IPS-18a (cell line): ENCODE measurements around the gene KCNJ14.

Experiments
- H3K27ac ChIP-seq: one replicate; pipeline ENCODE4 v1.5.1; 2013; ENCODE audit warnings: low read length
- H3K27me3 ChIP-seq: one replicate; pipeline ENCODE4 v1.6.1; 2013; ENCODE audit warnings: mild to moderate bottlenecking, low read length; ENCODE audit not compliant: control insufficient read depth, insufficient read depth
- H3K36me3 ChIP-seq: one replicate; pipeline ENCODE4 v1.6.1; 2013; ENCODE audit warnings: low read depth, low read length; ENCODE audit not compliant: control insufficient read depth
- H3K4me1 ChIP-seq: one replicate; pipeline ENCODE4 v1.6.1; 2013; ENCODE audit warnings: low read depth, low read length; ENCODE audit not compliant: control insufficient read depth
- H3K4me3 ChIP-seq: one replicate; pipeline ENCODE4 v1.5.1; 2013; ENCODE audit warnings: low read length
- H3K9ac ChIP-seq: one replicate; pipeline ENCODE4 v1.6.1; 2013; ENCODE audit warnings: mild to moderate bottlenecking, low read length, moderate library complexity
- H3K9me3 ChIP-seq: one replicate; pipeline ENCODE4 v1.6.1; 2013; ENCODE audit warnings: low read depth, low read length; ENCODE audit not compliant: control insufficient read depth

Gene KCNJ14

GRCh38 chr19:48514123-48514458, 58.7 kb downstream of the KCNJ14 start:
- Histone ChIP-seq H3K4me1 (no peaks in the 10 kb centered on the region), H3K36me3 (no peaks in the 10 kb centered on the region), H3K9me3 (no peaks in the 10 kb centered on the region), H3K27ac (no peak overlapping the region), H3K4me3 (peak overlapping the region; percentile 78), H3K27me3 (peaks cover 19% of the 10 kb centered on the region), H3K9ac (no peak overlapping the region)

- Histone ChIP-seq H3K9me3 (no peaks in the 10 kb centered on the region), H3K9ac (no peak overlapping the region), H3K36me3 (no peaks in the 10 kb centered on the region), H3K27me3 (peaks cover 15% of the 10 kb centered on the region), H3K27ac (no peak overlapping the region), H3K4me3 (no peak overlapping the region), H3K4me1 (no peaks in the 10 kb centered on the region)
Measured at GRCh38 chr19:48516536-48516935, 61.2 kb downstream of the KCNJ14 start.
